ENCODE measurements around the gene SLC13A3.

DNA sequence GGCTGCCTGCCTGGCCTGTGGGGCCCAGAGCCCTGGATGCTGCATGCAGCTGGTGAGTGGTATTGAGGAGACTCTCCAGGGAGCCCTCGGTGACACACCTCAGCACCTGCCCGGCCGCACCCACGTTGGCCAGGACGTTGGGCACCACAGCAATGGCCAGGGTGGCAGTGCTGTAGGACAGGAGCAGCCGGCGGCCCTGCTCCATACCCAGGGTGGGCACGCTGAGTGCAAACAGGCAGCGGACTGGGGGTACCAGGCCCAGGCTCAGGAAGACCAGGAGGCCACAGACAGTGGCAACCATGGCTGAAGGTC lies 105.5 kb downstream of the SLC13A3 start:
- TF ChIP-seq, protein P1, sequence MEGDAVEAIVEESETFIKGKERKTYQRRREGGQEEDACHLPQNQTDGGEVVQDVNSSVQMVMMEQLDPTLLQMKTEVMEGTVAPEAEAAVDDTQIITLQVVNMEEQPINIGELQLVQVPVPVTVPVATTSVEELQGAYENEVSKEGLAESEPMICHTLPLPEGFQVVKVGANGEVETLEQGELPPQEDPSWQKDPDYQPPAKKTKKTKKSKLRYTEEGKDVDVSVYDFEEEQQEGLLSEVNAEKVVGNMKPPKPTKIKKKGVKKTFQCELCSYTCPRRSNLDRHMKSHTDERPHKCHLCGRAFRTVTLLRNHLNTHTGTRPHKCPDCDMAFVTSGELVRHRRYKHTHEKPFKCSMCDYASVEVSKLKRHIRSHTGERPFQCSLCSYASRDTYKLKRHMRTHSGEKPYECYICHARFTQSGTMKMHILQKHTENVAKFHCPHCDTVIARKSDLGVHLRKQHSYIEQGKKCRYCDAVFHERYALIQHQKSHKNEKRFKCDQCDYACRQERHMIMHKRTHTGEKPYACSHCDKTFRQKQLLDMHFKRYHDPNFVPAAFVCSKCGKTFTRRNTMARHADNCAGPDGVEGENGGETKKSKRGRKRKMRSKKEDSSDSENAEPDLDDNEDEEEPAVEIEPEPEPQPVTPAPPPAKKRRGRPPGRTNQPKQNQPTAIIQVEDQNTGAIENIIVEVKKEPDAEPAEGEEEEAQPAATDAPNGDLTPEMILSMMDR (IDR thresholded peaks at IDR 0.05; ENCODE audit: insufficient read depth, low read depth, low read length): no peak
- no peak for TF ChIP-seq EZH2 (IDR thresholded peaks at IDR 0.05; ENCODE audit: insufficient read depth, low read length)

Measured in astrocyte (in vitro differentiated cells and primary cell).